ENCODE results near the gene SMG7. TPM values are rescaled to one million over a fixed set of nuclear protein-coding genes. Genes with fewer than 3 reads are reported as not detected.
A peak's percentile ranks its signal among the peaks of the same experiment; 100 is the strongest.

SMG7 gene
- total RNA-seq, 3 donors from 2014 or later = 69.0 to 74.3 (median 70.3) TPM

DNA sequence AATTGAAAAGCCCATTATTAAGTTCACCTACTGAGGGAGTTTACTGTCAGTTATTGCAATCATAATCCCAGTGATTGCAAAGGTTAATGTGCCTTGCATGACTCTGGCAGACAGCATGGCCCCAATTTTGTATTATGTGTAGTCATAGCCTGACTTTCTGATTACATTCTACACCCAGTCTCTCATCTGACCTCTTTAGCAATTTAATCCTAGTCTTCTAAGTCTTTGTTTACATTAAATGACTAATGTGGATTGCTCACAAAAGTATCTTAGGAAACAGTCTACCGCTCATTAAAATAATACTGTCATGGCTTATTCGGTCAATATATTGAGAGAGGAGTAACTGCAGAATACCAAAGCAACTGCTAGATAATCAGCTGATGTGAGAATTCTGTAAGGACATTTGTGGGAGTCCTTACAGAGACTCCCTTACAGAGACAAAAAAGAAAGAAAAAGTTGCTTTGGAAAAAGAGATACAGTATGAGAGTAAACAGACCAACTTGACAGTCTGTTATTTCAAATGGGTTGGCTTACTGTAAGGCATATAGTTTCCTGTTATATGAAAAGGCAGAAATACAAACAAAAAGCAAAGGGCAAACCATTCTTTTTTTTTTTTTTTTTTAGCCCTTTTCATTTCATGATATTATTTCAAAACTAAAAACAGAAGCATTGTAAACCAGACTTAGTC, 42.8 kb downstream of the SMG7 start:
- no peak for ATAC-seq

GRCh38 chr1:183516725-183517124, 44.4 kb downstream of the SMG7 start:
- Mint-ChIP-seq H3K27me3 (ENCODE audit: low read depth) (no peaks in the 10 kb centered on the region), H3K4me3 (no peak overlapping the region), H3K4me1 (ENCODE audit: low read depth) (peaks cover 10% of the 10 kb centered on the region), H3K9me3 (no peaks in the 10 kb centered on the region), H3K36me3 (ENCODE audit: insufficient read depth) (peaks cover 29% of the 10 kb centered on the region)
- no peak for DNase-seq
- ATAC-seq = no peak

More for the DNA sequence above, 42.8 kb downstream of the SMG7 start:
- DNase-seq = no peak
- peaks cover 15% of the 10 kb centered on the region for H3K4me1 Mint-ChIP-seq (ENCODE audit: low read depth)
- H3K27me3 Mint-ChIP-seq (ENCODE audit: low read depth) = no peaks in the 10 kb centered on the region
- H3K9me3 Mint-ChIP-seq = no peaks in the 10 kb centered on the region
- H3K4me3 Mint-ChIP-seq = no peak overlapping the region
- peaks cover 20% of the 10 kb centered on the region for H3K36me3 Mint-ChIP-seq (ENCODE audit: insufficient read depth)

- ATAC-seq (no peak), DNase-seq (no peak)
- no peaks in the 10 kb centered on the region for H3K27me3 Mint-ChIP-seq (ENCODE audit: low read depth)
Measured at GRCh38 chr1:183517401-183517800, 45.1 kb downstream of the SMG7 start.

DNA sequence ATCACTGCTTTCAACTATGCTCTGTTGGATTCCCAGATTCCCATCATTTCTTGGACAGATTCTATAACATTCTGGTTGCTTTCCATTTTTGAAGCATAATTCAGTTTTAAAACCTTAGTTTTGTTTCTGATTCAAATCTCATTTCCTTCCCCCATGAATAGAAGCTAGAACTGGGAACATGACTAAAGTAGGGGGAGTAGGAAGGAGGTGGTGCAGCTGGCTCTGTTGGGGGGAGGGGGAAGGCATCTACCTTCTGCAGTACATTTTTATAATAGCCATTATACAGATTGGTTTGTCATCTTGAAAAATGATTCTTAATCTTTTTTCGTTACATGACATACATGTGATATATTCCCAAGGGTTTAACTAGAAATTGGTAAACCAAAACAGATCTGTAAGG, 48.1 kb downstream of the SMG7 start:
- H3K36me3 Mint-ChIP-seq (ENCODE audit: insufficient read depth) = peaks cover 35% of the 10 kb centered on the region
- ATAC-seq (no peak), DNase-seq (no peak)
- no peaks in the 10 kb centered on the region for H3K27me3 Mint-ChIP-seq (ENCODE audit: low read depth)
- no peaks in the 10 kb centered on the region for H3K9me3 Mint-ChIP-seq
- H3K4me3 Mint-ChIP-seq = no peak overlapping the region
- peaks cover 3% of the 10 kb centered on the region for H3K4me1 Mint-ChIP-seq (ENCODE audit: low read depth)

More at GRCh38 chr1:183517401-183517800, 45.1 kb downstream of the SMG7 start:
- no peaks in the 10 kb centered on the region for H3K9me3 Mint-ChIP-seq
- H3K4me1 Mint-ChIP-seq (ENCODE audit: low read depth) = peaks cover 4% of the 10 kb centered on the region
- no peak overlapping the region for H3K4me3 Mint-ChIP-seq
- peaks cover 31% of the 10 kb centered on the region for H3K36me3 Mint-ChIP-seq (ENCODE audit: insufficient read depth)

GRCh38 chr1:183522104-183522503, 49.8 kb downstream of the SMG7 start:
- no peak overlapping the region for H3K4me3 Mint-ChIP-seq
- DNase-seq (no peak), ATAC-seq (no peak)
- H3K9me3 Mint-ChIP-seq = no peaks in the 10 kb centered on the region
- H3K36me3 Mint-ChIP-seq (ENCODE audit: insufficient read depth) = peaks cover 28% of the 10 kb centered on the region
- H3K4me1 Mint-ChIP-seq (ENCODE audit: low read depth) = peaks cover 3% of the 10 kb centered on the region
- no peaks in the 10 kb centered on the region for H3K27me3 Mint-ChIP-seq (ENCODE audit: low read depth)

GRCh38 chr1:183528577-183528976, 56.3 kb downstream of the SMG7 start:
- no peaks in the 10 kb centered on the region for H3K27me3 Mint-ChIP-seq (ENCODE audit: low read depth)
- no peak overlapping the region for H3K4me3 Mint-ChIP-seq

GRCh38 chr1:183533617-183534174, 61.4 kb downstream of the SMG7 start:
- ATAC-seq (no peak), DNase-seq (no peak)
- Mint-ChIP-seq H3K27me3 (ENCODE audit: low read depth) (no peaks in the 10 kb centered on the region), H3K4me1 (ENCODE audit: low read depth) (peaks cover 1% of the 10 kb centered on the region), H3K9me3 (no peaks in the 10 kb centered on the region), H3K4me3 (no peak overlapping the region), H3K36me3 (ENCODE audit: insufficient read depth) (peaks cover 37% of the 10 kb centered on the region)

More at GRCh38 chr1:183528577-183528976, 56.3 kb downstream of the SMG7 start:
- Mint-ChIP-seq H3K9me3 (no peaks in the 10 kb centered on the region), H3K4me1 (ENCODE audit: low read depth) (no peaks in the 10 kb centered on the region), H3K36me3 (ENCODE audit: insufficient read depth) (peaks cover 24% of the 10 kb centered on the region)
- no peak for DNase-seq
- ATAC-seq = no peak

DNA sequence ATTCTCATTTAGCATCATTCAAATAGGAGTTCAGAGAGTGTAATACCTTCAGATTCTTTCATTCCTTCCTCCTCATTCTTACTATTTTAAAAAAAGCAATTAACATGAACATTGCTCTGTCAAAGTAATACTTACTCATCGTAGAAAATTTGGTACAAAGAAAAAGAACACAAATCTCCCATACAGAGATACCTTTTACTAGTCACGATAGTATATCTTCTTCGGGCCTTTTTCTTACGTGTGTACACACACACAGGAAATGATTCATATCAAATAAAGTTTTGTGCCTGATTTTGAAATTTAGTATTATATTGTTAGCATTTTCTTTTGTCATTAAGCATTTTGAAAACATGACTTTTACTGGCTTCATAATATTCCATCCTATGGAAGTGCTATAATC, 65.1 kb downstream of the SMG7 start:
- H3K4me1 Mint-ChIP-seq (ENCODE audit: low read depth) = peaks cover 4% of the 10 kb centered on the region
- H3K9me3 Mint-ChIP-seq = no peaks in the 10 kb centered on the region
- peaks cover 55% of the 10 kb centered on the region for H3K36me3 Mint-ChIP-seq (ENCODE audit: insufficient read depth)
- no peak overlapping the region for H3K4me3 Mint-ChIP-seq
- no peak for ATAC-seq
- H3K27me3 Mint-ChIP-seq (ENCODE audit: low read depth) = no peaks in the 10 kb centered on the region
- DNase-seq = no peak

DNA sequence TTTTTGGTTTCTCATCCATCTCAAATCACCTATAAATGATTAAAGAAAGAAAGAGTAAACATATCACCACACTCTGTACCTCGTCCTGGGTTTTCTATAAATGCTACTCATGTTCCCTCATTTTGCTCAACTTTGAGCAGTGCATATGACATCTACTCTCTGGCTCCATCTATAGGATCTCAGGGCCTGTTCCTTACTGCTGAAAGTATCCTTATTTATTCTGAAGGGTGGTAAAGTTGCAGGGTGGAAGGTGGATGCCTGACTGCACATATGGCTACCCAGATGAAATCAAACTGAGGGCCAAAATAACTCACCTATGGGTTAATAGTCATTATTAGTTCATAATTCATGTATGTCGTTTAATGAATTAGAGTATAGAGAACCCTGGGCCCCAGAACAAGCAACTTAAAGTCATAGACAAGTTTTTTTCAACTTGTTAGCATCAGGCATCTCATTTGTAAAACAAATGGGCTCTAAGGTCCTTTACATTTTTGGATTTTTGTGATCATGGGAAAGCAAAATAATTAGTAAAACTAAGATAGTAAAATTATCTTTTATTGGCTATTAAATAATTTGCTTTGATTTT, 71.4 kb downstream of the SMG7 start:
- Mint-ChIP-seq H3K4me3 (no peak overlapping the region), H3K9me3 (no peaks in the 10 kb centered on the region), H3K4me1 (ENCODE audit: low read depth) (peaks cover 2% of the 10 kb centered on the region), H3K36me3 (ENCODE audit: insufficient read depth) (peaks cover 50% of the 10 kb centered on the region), H3K27me3 (ENCODE audit: low read depth) (no peaks in the 10 kb centered on the region)
- ATAC-seq (peak; percentile 63 to 67), DNase-seq (no peak)

DNA sequence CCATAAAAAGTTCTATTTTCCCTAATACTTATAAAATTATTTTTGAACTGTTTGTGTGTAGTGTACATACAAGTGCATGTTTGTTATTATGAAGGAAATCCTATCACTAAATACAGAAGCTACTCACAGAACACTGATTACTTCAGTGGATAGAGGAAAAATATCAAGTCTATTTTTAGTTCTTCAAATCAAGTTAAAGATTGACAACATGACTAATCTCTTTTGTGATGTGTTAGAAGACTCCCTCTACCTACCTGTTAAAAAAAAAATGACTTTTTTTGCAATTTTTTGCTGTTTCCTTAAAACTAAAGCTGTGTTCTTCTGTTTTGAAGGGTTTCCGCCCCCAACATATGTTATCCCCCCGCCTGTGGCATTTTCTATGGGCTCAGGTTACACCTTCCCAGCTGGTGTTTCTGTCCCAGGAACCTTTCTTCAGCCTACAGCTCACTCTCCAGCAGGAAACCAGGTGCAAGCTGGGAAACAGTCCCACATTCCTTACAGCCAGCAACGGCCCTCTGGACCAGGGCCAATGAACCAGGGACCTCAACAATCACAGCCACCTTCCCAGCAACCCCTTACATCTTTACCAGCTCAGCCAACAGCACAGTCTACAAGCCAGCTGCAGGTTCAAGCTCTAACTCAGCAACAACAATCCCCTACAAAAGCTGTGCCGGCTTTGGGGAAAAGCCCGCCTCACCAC, 72.4 kb downstream of the SMG7 start:
- DNase-seq = no peak
- Mint-ChIP-seq H3K9me3 (no peaks in the 10 kb centered on the region), H3K4me3 (no peak overlapping the region), H3K27me3 (ENCODE audit: low read depth) (no peaks in the 10 kb centered on the region), H3K36me3 (ENCODE audit: insufficient read depth) (peaks cover 42% of the 10 kb centered on the region), H3K4me1 (ENCODE audit: low read depth) (peaks cover 2% of the 10 kb centered on the region)
- no peak for ATAC-seq

DNA sequence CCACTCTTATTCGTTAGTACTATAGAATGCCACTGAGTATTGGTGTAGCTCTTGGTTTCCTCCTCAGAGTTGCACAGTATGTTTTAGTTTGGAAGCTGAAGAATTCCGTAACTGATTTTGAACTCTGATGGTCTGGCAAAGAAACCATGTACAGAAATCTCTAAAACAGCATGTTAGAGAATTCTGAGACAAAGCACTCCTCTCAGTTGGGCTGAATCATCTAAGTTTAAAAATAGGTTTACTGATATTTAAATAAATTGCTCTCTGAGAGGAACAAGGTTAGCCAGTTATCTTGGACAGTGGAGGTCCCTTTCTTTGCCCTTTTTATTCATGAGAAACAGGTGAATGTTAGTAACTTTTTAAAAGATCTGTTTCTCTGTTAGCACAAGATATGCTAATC, 74.1 kb downstream of the SMG7 start:
- H3K4me1 Mint-ChIP-seq (ENCODE audit: low read depth) = peaks cover 2% of the 10 kb centered on the region
- no peaks in the 10 kb centered on the region for H3K27me3 Mint-ChIP-seq (ENCODE audit: low read depth)
- H3K36me3 Mint-ChIP-seq (ENCODE audit: insufficient read depth) = peaks cover 37% of the 10 kb centered on the region
- no peak for ATAC-seq
- no peak overlapping the region for H3K4me3 Mint-ChIP-seq
- no peak for DNase-seq
- H3K9me3 Mint-ChIP-seq = no peaks in the 10 kb centered on the region

GRCh38 chr1:183548116-183548515, 75.8 kb downstream of the SMG7 start:
- H3K36me3 Mint-ChIP-seq (ENCODE audit: insufficient read depth) = peaks cover 37% of the 10 kb centered on the region
- H3K9me3 Mint-ChIP-seq = no peaks in the 10 kb centered on the region
- ATAC-seq = no peak
- no peak overlapping the region for H3K4me3 Mint-ChIP-seq
- no peak for DNase-seq
- H3K4me1 Mint-ChIP-seq (ENCODE audit: low read depth) = no peaks in the 10 kb centered on the region
- no peaks in the 10 kb centered on the region for H3K27me3 Mint-ChIP-seq (ENCODE audit: low read depth)

DNA sequence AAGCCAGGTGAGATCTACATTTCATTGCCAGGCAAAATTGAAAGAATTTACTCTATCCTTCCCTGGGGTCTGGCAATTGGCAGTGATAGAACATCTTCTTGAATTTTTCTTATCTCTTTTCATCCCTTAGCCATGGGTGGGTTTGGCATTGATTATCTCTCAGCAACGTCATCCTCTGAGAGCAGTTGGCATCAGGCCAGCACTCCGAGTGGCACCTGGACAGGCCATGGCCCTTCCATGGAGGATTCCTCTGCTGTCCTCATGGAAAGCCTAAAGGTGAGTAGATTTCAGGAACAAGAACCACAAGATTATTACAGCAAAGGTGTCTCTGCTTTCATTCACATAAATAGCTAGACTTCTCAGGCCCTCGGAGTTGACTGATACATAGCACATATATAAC, 78.6 kb downstream of the SMG7 start:
- H3K4me1 Mint-ChIP-seq (ENCODE audit: low read depth) = no peaks in the 10 kb centered on the region
- H3K27me3 Mint-ChIP-seq (ENCODE audit: low read depth) = no peaks in the 10 kb centered on the region
- no peaks in the 10 kb centered on the region for H3K9me3 Mint-ChIP-seq
- peaks cover 28% of the 10 kb centered on the region for H3K36me3 Mint-ChIP-seq (ENCODE audit: insufficient read depth)
- no peak overlapping the region for H3K4me3 Mint-ChIP-seq
- ATAC-seq (no peak), DNase-seq (no peak)

GRCh38 chr1:183551924-183552323, 79.6 kb downstream of the SMG7 start:
- Mint-ChIP-seq H3K27me3 (ENCODE audit: low read depth) (no peaks in the 10 kb centered on the region), H3K36me3 (ENCODE audit: insufficient read depth) (peaks cover 26% of the 10 kb centered on the region), H3K4me1 (ENCODE audit: low read depth) (no peaks in the 10 kb centered on the region), H3K9me3 (no peaks in the 10 kb centered on the region), H3K4me3 (no peak overlapping the region)
- ATAC-seq (no peak), DNase-seq (no peak)
